Measurements from ENCODE around the gene ZNF888. TPM values are rescaled to one million over a fixed set of nuclear protein-coding genes. Genes with fewer than 3 reads are reported as not detected.
A peak's percentile ranks its signal among the peaks of the same experiment; 100 is the strongest.

The ZNF888 gene
- total and polyA plus RNA-seq, 9 of the 15 experiments (the other 6 are each of a cell fraction or from before 2014, with no cell fraction given): 1.6 to 13.3 (median 9.9) TPM

DNA sequence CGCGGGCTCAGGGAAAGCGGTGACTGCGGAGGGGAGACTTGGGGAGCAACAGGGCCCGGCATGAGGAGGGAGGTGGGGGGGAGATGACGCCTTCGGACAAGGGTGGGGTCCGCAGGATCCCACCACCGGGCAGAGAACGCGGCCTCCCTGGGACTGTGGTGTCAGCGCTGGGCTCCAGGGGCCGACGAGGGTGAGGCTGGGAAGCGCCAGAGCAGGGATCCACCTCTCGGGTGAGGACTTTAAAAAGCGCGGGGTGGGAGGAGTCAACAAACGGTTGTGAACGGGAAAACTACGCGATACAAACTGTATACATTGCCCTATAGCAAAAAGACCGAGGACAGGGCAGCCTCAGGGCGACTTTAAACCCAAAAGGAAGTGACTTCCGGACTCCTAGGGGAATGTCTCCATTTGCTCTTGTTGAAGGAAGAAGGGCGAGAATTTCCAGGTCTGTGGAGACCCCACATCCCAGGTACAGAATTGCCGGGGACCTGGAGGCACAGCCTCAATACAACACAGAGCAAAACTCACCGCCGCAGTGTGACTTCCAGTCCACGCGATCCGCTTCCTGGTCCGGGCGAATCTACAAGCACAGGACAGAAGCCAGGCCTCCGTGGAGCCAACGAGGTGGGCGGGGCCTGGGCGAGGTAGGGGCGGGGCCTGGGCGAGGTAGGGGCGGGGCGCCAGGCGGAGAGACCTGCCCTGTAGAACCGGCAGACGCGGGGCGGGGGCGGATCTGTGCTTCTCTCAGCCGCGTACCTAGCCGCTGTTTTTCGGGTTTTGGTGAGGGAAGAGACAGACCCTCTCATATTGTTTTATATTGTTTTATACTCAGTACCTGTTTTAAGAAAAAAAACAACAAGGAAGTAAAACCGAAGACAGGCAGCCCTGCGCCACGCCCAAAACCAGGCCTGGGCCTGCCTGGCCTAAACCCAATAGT is at the start of gene ZNF888 (continued):
- TF ChIP-seq, protein P1, sequence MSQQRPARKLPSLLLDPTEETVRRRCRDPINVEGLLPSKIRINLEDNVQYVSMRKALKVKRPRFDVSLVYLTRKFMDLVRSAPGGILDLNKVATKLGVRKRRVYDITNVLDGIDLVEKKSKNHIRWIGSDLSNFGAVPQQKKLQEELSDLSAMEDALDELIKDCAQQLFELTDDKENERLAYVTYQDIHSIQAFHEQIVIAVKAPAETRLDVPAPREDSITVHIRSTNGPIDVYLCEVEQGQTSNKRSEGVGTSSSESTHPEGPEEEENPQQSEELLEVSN (IDR thresholded peaks at IDR 0.05; ENCODE audit: borderline replicate concordance in 1 of 2, extremely low read depth in 1 of 2, insufficient read depth in 1 of 2, insufficient read length in 1 of 2, low read depth in 1 of 2, low read length in 1 of 2, poor library complexity in 1 of 2, severe bottlenecking in 1 of 2): peak in 1 of 2 experiments; percentile 14
- TF ChIP-seq, protein P2, sequence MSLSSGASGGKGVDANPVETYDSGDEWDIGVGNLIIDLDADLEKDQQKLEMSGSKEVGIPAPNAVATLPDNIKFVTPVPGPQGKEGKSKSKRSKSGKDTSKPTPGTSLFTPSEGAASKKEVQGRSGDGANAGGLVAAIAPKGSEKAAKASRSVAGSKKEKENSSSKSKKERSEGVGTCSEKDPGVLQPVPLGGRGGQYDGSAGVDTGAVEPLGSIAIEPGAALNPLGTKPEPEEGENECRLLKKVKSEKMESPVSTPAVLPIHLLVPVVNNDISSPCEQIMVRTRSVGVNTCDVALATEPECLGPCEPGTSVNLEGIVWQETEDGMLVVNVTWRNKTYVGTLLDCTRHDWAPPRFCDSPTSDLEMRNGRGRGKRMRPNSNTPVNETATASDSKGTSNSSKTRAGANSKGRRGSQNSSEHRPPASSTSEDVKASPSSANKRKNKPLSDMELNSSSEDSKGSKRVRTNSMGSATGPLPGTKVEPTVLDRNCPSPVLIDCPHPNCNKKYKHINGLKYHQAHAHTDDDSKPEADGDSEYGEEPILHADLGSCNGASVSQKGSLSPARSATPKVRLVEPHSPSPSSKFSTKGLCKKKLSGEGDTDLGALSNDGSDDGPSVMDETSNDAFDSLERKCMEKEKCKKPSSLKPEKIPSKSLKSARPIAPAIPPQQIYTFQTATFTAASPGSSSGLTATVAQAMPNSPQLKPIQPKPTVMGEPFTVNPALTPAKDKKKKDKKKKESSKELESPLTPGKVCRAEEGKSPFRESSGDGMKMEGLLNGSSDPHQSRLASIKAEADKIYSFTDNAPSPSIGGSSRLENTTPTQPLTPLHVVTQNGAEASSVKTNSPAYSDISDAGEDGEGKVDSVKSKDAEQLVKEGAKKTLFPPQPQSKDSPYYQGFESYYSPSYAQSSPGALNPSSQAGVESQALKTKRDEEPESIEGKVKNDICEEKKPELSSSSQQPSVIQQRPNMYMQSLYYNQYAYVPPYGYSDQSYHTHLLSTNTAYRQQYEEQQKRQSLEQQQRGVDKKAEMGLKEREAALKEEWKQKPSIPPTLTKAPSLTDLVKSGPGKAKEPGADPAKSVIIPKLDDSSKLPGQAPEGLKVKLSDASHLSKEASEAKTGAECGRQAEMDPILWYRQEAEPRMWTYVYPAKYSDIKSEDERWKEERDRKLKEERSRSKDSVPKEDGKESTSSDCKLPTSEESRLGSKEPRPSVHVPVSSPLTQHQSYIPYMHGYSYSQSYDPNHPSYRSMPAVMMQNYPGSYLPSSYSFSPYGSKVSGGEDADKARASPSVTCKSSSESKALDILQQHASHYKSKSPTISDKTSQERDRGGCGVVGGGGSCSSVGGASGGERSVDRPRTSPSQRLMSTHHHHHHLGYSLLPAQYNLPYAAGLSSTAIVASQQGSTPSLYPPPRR (CRISPR knock-in tag; IDR thresholded peaks at IDR 0.05; ENCODE audit: borderline replicate concordance): no peak
- no peak for TF ChIP-seq HLTF (IDR thresholded peaks at IDR 0.05)
- TF ChIP-seq, protein P3, sequence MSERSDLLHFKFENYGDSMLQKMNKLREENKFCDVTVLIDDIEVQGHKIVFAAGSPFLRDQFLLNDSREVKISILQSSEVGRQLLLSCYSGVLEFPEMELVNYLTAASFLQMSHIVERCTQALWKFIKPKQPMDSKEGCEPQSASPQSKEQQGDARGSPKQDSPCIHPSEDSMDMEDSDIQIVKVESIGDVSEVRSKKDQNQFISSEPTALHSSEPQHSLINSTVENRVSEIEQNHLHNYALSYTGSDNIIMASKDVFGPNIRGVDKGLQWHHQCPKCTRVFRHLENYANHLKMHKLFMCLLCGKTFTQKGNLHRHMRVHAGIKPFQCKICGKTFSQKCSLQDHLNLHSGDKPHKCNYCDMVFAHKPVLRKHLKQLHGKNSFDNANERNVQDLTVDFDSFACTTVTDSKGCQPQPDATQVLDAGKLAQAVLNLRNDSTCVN (CRISPR knock-in tag; IDR thresholded peaks at IDR 0.05): no peak
- 0 out of 2 replicates have a peak, but pooled peaks have one; percentile 21 for TF ChIP-seq MXI1 (IDR thresholded peaks at IDR 0.05; ENCODE audit: low read depth, low read length)
- peak; percentile 67 for TF ChIP-seq TBP (optimal IDR thresholded peaks at IDR 0.05; ENCODE audit: low read depth, low read length)
- TF ChIP-seq EP400 (IDR thresholded peaks at IDR 0.05): peak; percentile 81
- TF ChIP-seq MTA3 (IDR thresholded peaks at IDR 0.05; ENCODE audit: borderline replicate concordance): 0 out of 2 replicates have a peak, but pooled peaks have one; percentile 63
- TF ChIP-seq, protein P4, sequence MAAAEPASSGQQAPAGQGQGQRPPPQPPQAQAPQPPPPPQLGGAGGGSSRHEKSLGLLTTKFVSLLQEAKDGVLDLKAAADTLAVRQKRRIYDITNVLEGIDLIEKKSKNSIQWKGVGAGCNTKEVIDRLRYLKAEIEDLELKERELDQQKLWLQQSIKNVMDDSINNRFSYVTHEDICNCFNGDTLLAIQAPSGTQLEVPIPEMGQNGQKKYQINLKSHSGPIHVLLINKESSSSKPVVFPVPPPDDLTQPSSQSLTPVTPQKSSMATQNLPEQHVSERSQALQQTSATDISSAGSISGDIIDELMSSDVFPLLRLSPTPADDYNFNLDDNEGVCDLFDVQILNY (CRISPR knock-in tag; IDR thresholded peaks at IDR 0.05): no peak
- TF ChIP-seq, protein P5, sequence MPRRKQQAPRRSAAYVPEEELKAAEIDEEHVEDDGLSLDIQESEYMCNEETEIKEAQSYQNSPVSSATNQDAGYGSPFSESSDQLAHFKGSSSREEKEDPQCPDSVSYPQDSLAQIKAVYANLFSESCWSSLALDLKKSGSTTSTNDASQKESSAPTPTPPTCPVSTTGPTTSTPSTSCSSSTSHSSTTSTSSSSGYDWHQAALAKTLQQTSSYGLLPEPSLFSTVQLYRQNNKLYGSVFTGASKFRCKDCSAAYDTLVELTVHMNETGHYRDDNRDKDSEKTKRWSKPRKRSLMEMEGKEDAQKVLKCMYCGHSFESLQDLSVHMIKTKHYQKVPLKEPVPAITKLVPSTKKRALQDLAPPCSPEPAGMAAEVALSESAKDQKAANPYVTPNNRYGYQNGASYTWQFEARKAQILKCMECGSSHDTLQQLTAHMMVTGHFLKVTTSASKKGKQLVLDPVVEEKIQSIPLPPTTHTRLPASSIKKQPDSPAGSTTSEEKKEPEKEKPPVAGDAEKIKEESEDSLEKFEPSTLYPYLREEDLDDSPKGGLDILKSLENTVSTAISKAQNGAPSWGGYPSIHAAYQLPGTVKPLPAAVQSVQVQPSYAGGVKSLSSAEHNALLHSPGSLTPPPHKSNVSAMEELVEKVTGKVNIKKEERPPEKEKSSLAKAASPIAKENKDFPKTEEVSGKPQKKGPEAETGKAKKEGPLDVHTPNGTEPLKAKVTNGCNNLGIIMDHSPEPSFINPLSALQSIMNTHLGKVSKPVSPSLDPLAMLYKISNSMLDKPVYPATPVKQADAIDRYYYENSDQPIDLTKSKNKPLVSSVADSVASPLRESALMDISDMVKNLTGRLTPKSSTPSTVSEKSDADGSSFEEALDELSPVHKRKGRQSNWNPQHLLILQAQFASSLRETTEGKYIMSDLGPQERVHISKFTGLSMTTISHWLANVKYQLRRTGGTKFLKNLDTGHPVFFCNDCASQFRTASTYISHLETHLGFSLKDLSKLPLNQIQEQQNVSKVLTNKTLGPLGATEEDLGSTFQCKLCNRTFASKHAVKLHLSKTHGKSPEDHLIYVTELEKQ (CRISPR knock-in tag; IDR thresholded peaks at IDR 0.05): no peak
- TF ChIP-seq ELF2 (CRISPR knock-in tag; IDR thresholded peaks at IDR 0.05): peak; percentile 84
- TF ChIP-seq NEUROD1 (IDR thresholded peaks at IDR 0.05; ENCODE audit: borderline replicate concordance, low read depth, low read length, partially characterized antibody): peak; percentile 41
- TF ChIP-seq KAT8 (IDR thresholded peaks at IDR 0.05; ENCODE audit: low read depth): no peak
